ENCODE results near the gene SLC41A1. TPM values are rescaled to one million over a fixed set of nuclear protein-coding genes. Genes with fewer than 3 reads are reported as not detected.

SLC41A1 gene
- total and polyA plus RNA-seq, 9 of the 15 experiments (the other 6 are each of a cell fraction or from before 2014, with no cell fraction given): 4.1 to 29.3 (median 11.4) TPM

DNA sequence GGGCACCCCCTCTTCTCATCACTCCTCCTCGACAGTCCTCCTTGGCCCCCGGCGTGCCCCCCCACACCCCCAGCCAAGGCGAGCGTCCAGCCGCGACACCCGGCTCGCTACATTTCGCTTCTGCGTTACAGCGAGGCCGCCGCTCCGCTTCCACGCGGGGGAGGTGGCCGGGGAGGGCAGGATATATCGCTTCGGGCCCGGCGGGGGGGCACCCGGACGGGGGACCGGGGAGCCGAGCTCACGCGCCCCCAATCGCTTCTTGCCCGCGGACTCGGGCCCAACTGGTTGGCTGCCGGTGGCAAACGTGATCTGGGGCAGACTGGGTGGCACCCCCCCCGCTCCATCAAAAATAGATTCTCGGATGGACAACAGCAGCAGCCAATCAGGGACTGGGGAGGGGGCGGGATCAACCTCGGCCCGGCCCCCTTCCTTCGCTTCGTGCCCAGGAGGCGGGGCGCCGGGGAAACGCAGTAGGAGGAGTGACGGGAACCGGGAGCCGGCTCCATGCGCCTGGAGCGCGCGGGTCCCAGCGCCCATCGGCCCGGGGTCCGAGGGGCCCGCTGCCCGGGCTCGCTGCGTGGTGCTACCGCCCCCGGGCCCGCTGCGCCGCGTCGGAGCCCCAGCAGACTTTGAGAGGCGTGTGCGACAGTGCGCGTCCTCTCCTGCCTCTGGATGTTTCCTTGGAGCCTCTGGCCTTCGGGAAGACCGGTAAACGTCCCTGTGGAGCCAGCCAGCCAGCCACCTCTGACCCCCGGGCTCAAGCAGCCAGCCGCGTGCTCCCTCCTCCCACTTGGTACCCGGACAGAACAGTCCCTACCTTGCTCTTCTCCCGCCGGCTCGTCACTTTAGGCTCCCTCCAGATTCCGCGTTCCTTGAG, at the start of gene SLC41A1 (continued):
- TF ChIP-seq, protein P1, sequence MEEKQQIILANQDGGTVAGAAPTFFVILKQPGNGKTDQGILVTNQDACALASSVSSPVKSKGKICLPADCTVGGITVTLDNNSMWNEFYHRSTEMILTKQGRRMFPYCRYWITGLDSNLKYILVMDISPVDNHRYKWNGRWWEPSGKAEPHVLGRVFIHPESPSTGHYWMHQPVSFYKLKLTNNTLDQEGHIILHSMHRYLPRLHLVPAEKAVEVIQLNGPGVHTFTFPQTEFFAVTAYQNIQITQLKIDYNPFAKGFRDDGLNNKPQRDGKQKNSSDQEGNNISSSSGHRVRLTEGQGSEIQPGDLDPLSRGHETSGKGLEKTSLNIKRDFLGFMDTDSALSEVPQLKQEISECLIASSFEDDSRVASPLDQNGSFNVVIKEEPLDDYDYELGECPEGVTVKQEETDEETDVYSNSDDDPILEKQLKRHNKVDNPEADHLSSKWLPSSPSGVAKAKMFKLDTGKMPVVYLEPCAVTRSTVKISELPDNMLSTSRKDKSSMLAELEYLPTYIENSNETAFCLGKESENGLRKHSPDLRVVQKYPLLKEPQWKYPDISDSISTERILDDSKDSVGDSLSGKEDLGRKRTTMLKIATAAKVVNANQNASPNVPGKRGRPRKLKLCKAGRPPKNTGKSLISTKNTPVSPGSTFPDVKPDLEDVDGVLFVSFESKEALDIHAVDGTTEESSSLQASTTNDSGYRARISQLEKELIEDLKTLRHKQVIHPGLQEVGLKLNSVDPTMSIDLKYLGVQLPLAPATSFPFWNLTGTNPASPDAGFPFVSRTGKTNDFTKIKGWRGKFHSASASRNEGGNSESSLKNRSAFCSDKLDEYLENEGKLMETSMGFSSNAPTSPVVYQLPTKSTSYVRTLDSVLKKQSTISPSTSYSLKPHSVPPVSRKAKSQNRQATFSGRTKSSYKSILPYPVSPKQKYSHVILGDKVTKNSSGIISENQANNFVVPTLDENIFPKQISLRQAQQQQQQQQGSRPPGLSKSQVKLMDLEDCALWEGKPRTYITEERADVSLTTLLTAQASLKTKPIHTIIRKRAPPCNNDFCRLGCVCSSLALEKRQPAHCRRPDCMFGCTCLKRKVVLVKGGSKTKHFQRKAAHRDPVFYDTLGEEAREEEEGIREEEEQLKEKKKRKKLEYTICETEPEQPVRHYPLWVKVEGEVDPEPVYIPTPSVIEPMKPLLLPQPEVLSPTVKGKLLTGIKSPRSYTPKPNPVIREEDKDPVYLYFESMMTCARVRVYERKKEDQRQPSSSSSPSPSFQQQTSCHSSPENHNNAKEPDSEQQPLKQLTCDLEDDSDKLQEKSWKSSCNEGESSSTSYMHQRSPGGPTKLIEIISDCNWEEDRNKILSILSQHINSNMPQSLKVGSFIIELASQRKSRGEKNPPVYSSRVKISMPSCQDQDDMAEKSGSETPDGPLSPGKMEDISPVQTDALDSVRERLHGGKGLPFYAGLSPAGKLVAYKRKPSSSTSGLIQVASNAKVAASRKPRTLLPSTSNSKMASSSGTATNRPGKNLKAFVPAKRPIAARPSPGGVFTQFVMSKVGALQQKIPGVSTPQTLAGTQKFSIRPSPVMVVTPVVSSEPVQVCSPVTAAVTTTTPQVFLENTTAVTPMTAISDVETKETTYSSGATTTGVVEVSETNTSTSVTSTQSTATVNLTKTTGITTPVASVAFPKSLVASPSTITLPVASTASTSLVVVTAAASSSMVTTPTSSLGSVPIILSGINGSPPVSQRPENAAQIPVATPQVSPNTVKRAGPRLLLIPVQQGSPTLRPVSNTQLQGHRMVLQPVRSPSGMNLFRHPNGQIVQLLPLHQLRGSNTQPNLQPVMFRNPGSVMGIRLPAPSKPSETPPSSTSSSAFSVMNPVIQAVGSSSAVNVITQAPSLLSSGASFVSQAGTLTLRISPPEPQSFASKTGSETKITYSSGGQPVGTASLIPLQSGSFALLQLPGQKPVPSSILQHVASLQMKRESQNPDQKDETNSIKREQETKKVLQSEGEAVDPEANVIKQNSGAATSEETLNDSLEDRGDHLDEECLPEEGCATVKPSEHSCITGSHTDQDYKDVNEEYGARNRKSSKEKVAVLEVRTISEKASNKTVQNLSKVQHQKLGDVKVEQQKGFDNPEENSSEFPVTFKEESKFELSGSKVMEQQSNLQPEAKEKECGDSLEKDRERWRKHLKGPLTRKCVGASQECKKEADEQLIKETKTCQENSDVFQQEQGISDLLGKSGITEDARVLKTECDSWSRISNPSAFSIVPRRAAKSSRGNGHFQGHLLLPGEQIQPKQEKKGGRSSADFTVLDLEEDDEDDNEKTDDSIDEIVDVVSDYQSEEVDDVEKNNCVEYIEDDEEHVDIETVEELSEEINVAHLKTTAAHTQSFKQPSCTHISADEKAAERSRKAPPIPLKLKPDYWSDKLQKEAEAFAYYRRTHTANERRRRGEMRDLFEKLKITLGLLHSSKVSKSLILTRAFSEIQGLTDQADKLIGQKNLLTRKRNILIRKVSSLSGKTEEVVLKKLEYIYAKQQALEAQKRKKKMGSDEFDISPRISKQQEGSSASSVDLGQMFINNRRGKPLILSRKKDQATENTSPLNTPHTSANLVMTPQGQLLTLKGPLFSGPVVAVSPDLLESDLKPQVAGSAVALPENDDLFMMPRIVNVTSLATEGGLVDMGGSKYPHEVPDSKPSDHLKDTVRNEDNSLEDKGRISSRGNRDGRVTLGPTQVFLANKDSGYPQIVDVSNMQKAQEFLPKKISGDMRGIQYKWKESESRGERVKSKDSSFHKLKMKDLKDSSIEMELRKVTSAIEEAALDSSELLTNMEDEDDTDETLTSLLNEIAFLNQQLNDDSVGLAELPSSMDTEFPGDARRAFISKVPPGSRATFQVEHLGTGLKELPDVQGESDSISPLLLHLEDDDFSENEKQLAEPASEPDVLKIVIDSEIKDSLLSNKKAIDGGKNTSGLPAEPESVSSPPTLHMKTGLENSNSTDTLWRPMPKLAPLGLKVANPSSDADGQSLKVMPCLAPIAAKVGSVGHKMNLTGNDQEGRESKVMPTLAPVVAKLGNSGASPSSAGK (IDR thresholded peaks at IDR 0.05): no peak
- TF ChIP-seq, protein P2, sequence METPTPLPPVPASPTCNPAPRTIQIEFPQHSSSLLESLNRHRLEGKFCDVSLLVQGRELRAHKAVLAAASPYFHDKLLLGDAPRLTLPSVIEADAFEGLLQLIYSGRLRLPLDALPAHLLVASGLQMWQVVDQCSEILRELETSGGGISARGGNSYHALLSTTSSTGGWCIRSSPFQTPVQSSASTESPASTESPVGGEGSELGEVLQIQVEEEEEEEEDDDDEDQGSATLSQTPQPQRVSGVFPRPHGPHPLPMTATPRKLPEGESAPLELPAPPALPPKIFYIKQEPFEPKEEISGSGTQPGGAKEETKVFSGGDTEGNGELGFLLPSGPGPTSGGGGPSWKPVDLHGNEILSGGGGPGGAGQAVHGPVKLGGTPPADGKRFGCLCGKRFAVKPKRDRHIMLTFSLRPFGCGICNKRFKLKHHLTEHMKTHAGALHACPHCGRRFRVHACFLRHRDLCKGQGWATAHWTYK (CRISPR knock-in tag; IDR thresholded peaks at IDR 0.05): no peak
- peak; percentile 79 for TF ChIP-seq L3MBTL2 (IDR thresholded peaks at IDR 0.05)
- TF ChIP-seq, protein P3, sequence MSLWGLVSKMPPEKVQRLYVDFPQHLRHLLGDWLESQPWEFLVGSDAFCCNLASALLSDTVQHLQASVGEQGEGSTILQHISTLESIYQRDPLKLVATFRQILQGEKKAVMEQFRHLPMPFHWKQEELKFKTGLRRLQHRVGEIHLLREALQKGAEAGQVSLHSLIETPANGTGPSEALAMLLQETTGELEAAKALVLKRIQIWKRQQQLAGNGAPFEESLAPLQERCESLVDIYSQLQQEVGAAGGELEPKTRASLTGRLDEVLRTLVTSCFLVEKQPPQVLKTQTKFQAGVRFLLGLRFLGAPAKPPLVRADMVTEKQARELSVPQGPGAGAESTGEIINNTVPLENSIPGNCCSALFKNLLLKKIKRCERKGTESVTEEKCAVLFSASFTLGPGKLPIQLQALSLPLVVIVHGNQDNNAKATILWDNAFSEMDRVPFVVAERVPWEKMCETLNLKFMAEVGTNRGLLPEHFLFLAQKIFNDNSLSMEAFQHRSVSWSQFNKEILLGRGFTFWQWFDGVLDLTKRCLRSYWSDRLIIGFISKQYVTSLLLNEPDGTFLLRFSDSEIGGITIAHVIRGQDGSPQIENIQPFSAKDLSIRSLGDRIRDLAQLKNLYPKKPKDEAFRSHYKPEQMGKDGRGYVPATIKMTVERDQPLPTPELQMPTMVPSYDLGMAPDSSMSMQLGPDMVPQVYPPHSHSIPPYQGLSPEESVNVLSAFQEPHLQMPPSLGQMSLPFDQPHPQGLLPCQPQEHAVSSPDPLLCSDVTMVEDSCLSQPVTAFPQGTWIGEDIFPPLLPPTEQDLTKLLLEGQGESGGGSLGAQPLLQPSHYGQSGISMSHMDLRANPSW (CRISPR knock-in tag; IDR thresholded peaks at IDR 0.05): peak; percentile 61; the same call in 1 of the 2 replicates
- no peak for TF ChIP-seq NR2C2 (CRISPR knock-in tag; IDR thresholded peaks at IDR 0.05)
- peak; percentile 56; the same call in 1 of the 2 replicates for TF ChIP-seq NR2C2 (tag; IDR thresholded peaks at IDR 0.05)
- no peak for TF ChIP-seq NUFIP1 (IDR thresholded peaks at IDR 0.05; ENCODE audit: partially characterized antibody)
- TF ChIP-seq MYNN (IDR thresholded peaks at IDR 0.05): 0 out of 2 replicates have a peak, but pooled peaks have one; percentile 24
- TF ChIP-seq MYNN (CRISPR knock-in tag; IDR thresholded peaks at IDR 0.05): no peak
- TF ChIP-seq SAFB (IDR thresholded peaks at IDR 0.05; ENCODE audit: borderline replicate concordance, low read depth, low read length): no peak
- TF ChIP-seq FOXK1 (CRISPR knock-in tag; IDR thresholded peaks at IDR 0.05; ENCODE audit: borderline replicate concordance): 0 out of 2 replicates have a peak, but pooled peaks have one; percentile 30
- TF ChIP-seq GABPB2 (CRISPR knock-in tag; conservative IDR thresholded peaks at IDR 0.05): no peak

All from K562 (cell line).